ENCODE results near the gene ADGRG6. TPM values are rescaled to one million over a fixed set of nuclear protein-coding genes. Genes with fewer than 3 reads are reported as not detected.
"Not testable (repeated sequence)": the region's sequence is repeated elsewhere in the genome, so short reads cannot be mapped to it uniquely, and the experiment has no call there.

ADGRG6 gene
- total and polyA plus RNA-seq, 2 experiments from 2014 or later = 0.38 to 1.5 TPM

DNA sequence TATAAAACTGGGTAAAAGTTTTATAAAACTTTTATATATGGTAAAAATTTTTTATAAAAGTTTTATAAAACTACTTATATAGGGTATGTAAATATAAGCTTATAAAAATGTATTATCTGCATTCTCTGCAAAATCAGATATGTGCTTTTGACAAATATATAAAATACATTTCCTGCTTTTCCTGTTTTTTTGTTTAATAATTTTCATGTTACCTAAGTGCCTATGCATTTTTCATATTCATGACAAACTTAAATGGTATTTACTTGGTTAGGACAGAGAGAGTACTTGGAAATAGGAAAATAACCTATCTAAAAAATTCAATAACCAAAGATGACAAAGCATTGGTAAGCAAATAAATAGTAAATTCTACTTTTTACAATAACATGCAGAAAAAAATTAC lies 41.2 kb downstream of the ADGRG6 start:
- Histone ChIP-seq H2AFZ (no peak overlapping the region), H3K9me3 (ENCODE audit: low read depth) (no peaks in the 10 kb centered on the region), H3K4me2 (ENCODE audit: unreplicated experiment) (no peak overlapping the region), H3K4me3 (no peak overlapping the region), H4K20me1 (ENCODE audit: insufficient read depth) (no peaks in the 10 kb centered on the region), H3K27ac (no peak overlapping the region), H3K36me3 (ENCODE audit: low read depth) (no peaks in the 10 kb centered on the region), H3K4me1 (ENCODE audit: insufficient read depth) (peaks cover 2% of the 10 kb centered on the region; the same call in 1 of the 2 replicates), H3K27me3 (replicated peaks; ENCODE audit: insufficient read depth) (no peaks in the 10 kb centered on the region), H3K9ac (no peak overlapping the region), H3F3A (ENCODE audit: insufficient read depth) (no peaks in the 10 kb centered on the region), H3K79me2 (ENCODE audit: insufficient read depth) (no peaks in the 10 kb centered on the region), H3K9me2 (ENCODE audit: insufficient read depth) (no peaks in the 10 kb centered on the region)
- in situ Hi-C loops (cut with MboI) = no loop called here
- TF ChIP-seq EZH2 (IDR thresholded peaks at IDR 0.05; ENCODE audit: insufficient read depth, poor library complexity, severe bottlenecking) = no peak
- TF ChIP-seq EZH2phosphoT487 (IDR thresholded peaks at IDR 0.05; ENCODE audit: insufficient read depth, low read depth) = no peak
- DNase-seq = no peak

GRCh38 chr6:142343938-142344337 lies 42.1 kb downstream of the ADGRG6 start:
- Histone ChIP-seq H3K4me3 (no peak overlapping the region), H3F3A (ENCODE audit: insufficient read depth) (no peaks in the 10 kb centered on the region), H3K27me3 (replicated peaks; ENCODE audit: insufficient read depth) (no peaks in the 10 kb centered on the region), H3K79me2 (ENCODE audit: insufficient read depth) (no peaks in the 10 kb centered on the region), H3K9me2 (ENCODE audit: insufficient read depth) (no peaks in the 10 kb centered on the region), H3K9ac (no peak overlapping the region), H4K20me1 (ENCODE audit: insufficient read depth) (no peaks in the 10 kb centered on the region), H3K4me1 (ENCODE audit: insufficient read depth) (peaks cover 2% of the 10 kb centered on the region; the same call in 1 of the 2 replicates), H3K4me2 (ENCODE audit: unreplicated experiment) (no peak overlapping the region), H3K9me3 (ENCODE audit: low read depth) (no peaks in the 10 kb centered on the region), H3K27ac (no peak overlapping the region), H3K36me3 (ENCODE audit: low read depth) (no peaks in the 10 kb centered on the region), H2AFZ (no peak overlapping the region)
- WGBS, 2 experiments (ENCODE audit: low coverage in 1 of 2, low lambda C conversion rate in 2 of 2, missing lambda C conversion rate in 2 of 2) = 91 to 100% methylated on average over 1 of the region's 1 CpG
- in situ Hi-C loops (cut with MboI) = no loop called here
- no peak for DNase-seq
- TF ChIP-seq EZH2 (IDR thresholded peaks at IDR 0.05; ENCODE audit: insufficient read depth, poor library complexity, severe bottlenecking) = no peak
- TF ChIP-seq EZH2phosphoT487 (IDR thresholded peaks at IDR 0.05; ENCODE audit: insufficient read depth, low read depth) = no peak

DNA sequence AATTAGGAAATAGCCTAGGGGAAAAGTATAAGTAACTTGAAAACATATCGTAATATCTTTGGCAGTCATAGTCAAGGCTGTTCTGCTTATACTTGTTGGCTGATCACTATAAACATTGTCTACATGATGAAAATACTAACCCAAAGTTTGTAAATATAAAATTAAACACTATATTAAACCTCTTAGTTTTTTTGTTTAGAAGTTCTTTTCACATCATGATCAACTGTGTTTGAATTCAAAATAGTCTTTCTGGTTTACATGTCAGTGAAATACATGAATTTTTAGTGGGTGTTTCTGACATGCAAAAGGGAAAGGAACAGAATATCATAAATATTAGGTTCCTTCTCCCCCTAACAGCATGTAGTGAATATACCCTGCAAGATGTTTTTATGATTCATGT lies 43.5 kb downstream of the ADGRG6 start:
- 93 to 97% methylated on average over 1 of the region's 1 CpG for WGBS, 2 experiments (ENCODE audit: low coverage in 1 of 2, low lambda C conversion rate in 2 of 2, missing lambda C conversion rate in 2 of 2)
- Histone ChIP-seq H3K79me2 (ENCODE audit: insufficient read depth) (no peaks in the 10 kb centered on the region), H3K4me2 (ENCODE audit: unreplicated experiment) (no peak overlapping the region), H4K20me1 (ENCODE audit: insufficient read depth) (no peaks in the 10 kb centered on the region), H3K9me3 (ENCODE audit: low read depth) (no peaks in the 10 kb centered on the region), H3K27me3 (replicated peaks; ENCODE audit: insufficient read depth) (no peaks in the 10 kb centered on the region), H3K27ac (no peak overlapping the region), H3K36me3 (ENCODE audit: low read depth) (no peaks in the 10 kb centered on the region), H3K4me3 (no peak overlapping the region), H3K9ac (no peak overlapping the region), H3K4me1 (ENCODE audit: insufficient read depth) (peaks cover 2% of the 10 kb centered on the region; the same call in 1 of the 2 replicates), H2AFZ (no peak overlapping the region), H3F3A (ENCODE audit: insufficient read depth) (no peaks in the 10 kb centered on the region), H3K9me2 (ENCODE audit: insufficient read depth) (no peaks in the 10 kb centered on the region)
- TF ChIP-seq EZH2 (IDR thresholded peaks at IDR 0.05; ENCODE audit: insufficient read depth, poor library complexity, severe bottlenecking) = no peak
- TF ChIP-seq EZH2phosphoT487 (IDR thresholded peaks at IDR 0.05; ENCODE audit: insufficient read depth, low read depth) = no peak
- in situ Hi-C loops (cut with MboI) = no loop called here
- no peak for DNase-seq

GRCh38 chr6:142346166-142346565 lies 44.4 kb downstream of the ADGRG6 start:
- H4K20me1 ChIP-seq (ENCODE audit: insufficient read depth); DNase-seq; H3K79me2 ChIP-seq (ENCODE audit: insufficient read depth); H3K27me3 ChIP-seq (replicated peaks; ENCODE audit: insufficient read depth); H3K36me3 ChIP-seq (ENCODE audit: low read depth); H3K9ac ChIP-seq; H2AFZ ChIP-seq; H3F3A ChIP-seq (ENCODE audit: insufficient read depth); in situ Hi-C loops (cut with MboI); H3K4me3 ChIP-seq; H3K9me3 ChIP-seq (ENCODE audit: low read depth); H3K9me2 ChIP-seq (ENCODE audit: insufficient read depth); H3K4me2 ChIP-seq (ENCODE audit: unreplicated experiment); H3K4me1 ChIP-seq (ENCODE audit: insufficient read depth); H3K27ac ChIP-seq: not testable (repeated sequence)
- WGBS, 2 experiments (ENCODE audit: low coverage in 1 of 2, low lambda C conversion rate in 2 of 2, missing lambda C conversion rate in 2 of 2) = 34 to 38% methylated on average over 3 of the region's 3 CpGs

DNA sequence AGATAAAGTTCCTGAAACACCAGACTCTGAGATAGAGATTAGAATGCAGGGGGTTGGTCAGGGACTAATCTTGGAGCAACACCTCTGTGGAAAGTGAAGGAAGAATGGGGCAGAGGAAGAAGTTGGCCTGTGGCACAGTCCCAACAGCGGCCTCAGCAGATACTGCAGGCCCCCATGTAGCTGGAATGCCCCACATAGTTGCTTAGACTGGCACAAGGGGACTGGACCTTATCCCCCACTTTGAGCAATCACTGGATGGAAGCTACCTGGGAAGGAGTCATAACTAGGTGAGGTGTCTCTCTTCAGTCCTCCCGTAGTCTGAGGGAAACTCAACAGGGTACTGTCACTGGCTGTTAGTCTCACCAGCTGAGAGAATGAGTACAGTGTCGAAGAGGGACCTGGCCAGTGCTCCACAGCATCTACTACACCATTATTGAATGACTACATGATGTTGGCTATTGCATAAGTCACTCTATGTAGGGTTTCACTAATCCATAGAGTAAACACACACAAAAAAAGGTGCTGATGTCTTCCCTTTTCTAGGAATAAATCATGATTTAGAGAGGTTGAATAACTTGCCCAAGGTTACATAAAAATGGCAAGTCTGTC lies 47.5 kb downstream of the ADGRG6 start:
- Histone ChIP-seq H3K9me2 (ENCODE audit: insufficient read depth) (no peaks in the 10 kb centered on the region), H3K27me3 (replicated peaks; ENCODE audit: insufficient read depth) (no peaks in the 10 kb centered on the region), H3K27ac (no peak overlapping the region), H3K79me2 (ENCODE audit: insufficient read depth) (no peaks in the 10 kb centered on the region), H3K9me3 (ENCODE audit: low read depth) (no peaks in the 10 kb centered on the region), H3K36me3 (ENCODE audit: low read depth) (no peaks in the 10 kb centered on the region), H4K20me1 (ENCODE audit: insufficient read depth) (no peaks in the 10 kb centered on the region), H2AFZ (no peak overlapping the region), H3K4me1 (ENCODE audit: insufficient read depth) (no peaks in the 10 kb centered on the region), H3F3A (ENCODE audit: insufficient read depth) (no peaks in the 10 kb centered on the region), H3K4me3 (no peak overlapping the region), H3K9ac (no peak overlapping the region), H3K4me2 (ENCODE audit: unreplicated experiment) (no peak overlapping the region)
- WGBS, 2 experiments (ENCODE audit: low coverage in 1 of 2, low lambda C conversion rate in 2 of 2, missing lambda C conversion rate in 2 of 2) = 57 to 58% methylated on average over 3 of the region's 3 CpGs
- TF ChIP-seq EZH2 (IDR thresholded peaks at IDR 0.05; ENCODE audit: insufficient read depth, poor library complexity, severe bottlenecking) (no peak), EZH2phosphoT487 (IDR thresholded peaks at IDR 0.05; ENCODE audit: insufficient read depth, low read depth) (no peak)
- DNase-seq = no peak
- in situ Hi-C loops (cut with MboI) = no loop called here
